Activated CD4-positive, alpha-beta T cell treated with anti-CD3 and anti-CD28 coated beads for 24 hours (primary cell): ENCODE measurements around the gene REM2.
A peak's percentile ranks its signal among the peaks of the same experiment; 100 is the strongest.

Source experiments
- DNase-seq, 2 donors: peaks; one replicate each; pipeline ENCODE4 v3.0.0-alpha.2; 2020; ENCODE audit warnings: low read depth in 2 of 2

The REM2 gene

DNA sequence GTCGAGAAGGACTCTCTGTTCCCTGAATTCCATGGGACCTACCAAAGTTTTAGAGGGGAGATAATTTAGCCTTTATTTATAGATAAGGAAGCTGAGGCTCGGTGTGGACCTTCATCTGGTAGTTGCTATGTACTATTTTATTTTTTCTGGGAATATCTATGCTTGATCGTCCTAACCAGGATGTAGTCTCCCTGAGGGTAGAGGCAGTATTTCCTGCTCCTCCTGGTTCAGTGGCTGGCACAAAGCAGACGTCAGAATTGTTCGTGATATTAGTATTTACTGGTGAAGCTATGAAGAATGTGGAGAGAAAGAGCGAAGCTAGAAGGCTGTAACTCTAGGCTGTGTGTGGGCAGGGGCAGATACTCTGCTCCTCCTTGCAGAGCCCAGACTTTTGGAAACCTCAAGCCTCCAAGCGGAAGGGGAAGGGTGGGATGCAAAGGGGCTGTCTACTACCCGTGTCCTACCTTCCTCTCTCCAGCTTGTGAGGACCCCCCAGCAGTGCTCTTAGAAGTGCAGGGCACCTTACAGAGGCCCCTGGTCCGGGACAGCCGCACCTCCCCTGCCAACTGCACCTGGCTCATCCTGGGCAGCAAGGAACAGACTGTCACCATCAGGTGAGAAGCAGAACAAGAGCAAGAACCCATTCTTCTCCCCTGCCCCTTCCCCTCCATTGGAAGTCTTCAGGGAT lies 10.0 kb upstream of the REM2 start:
- DNase-seq: no peak

DNA sequence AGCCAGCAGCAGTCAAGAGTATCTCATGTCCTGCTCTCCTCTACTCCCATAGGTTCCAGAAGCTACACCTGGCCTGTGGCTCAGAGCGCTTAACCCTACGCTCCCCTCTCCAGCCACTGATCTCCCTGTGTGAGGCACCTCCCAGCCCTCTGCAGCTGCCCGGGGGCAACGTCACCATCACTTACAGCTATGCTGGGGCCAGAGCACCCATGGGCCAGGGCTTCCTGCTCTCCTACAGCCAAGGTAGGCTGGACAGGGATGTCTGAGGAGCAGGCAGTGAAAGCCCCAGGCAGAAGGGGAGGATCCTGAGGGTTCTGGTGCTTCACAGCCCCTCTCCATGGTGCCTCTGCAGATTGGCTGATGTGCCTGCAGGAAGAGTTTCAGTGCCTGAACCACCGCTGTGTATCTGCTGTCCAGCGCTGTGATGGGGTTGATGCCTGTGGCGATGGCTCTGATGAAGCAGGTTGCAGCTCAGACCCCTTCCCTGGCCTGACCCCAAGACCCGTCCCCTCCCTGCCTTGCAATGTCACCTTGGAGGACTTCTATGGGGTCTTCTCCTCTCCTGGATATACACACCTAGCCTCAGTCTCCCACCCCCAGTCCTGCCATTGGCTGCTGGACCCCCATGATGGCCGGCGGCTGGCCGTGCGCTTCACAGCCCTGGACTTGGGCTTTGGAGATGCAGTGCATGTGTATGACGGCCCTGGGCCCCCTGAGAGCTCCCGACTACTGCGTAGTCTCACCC lies 7.8 kb upstream of the REM2 start:
- DNase-seq: no peak

DNA sequence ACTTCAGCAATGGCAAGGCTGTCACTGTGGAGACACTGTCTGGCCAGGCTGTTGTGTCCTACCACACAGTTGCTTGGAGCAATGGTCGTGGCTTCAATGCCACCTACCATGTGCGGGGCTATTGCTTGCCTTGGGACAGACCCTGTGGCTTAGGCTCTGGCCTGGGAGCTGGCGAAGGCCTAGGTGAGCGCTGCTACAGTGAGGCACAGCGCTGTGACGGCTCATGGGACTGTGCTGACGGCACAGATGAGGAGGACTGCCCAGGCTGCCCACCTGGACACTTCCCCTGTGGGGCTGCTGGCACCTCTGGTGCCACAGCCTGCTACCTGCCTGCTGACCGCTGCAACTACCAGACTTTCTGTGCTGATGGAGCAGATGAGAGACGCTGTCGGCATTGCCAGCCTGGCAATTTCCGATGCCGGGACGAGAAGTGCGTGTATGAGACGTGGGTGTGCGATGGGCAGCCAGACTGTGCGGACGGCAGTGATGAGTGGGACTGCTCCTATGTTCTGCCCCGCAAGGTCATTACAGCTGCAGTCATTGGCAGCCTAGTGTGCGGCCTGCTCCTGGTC lies 7.2 kb upstream of the REM2 start:
- DNase-seq: no peak

DNA sequence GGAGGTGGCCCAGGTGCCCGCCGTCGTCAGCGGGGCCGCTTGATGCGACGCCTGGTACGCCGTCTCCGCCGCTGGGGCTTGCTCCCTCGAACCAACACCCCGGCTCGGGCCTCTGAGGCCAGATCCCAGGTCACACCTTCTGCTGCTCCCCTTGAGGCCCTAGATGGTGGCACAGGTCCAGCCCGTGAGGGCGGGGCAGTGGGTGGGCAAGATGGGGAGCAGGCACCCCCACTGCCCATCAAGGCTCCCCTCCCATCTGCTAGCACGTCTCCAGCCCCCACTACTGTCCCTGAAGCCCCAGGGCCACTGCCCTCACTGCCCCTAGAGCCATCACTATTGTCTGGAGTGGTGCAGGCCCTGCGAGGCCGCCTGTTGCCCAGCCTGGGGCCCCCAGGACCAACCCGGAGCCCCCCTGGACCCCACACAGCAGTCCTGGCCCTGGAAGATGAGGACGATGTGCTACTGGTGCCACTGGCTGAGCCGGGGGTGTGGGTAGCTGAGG lies 6.0 kb upstream of the REM2 start:
- no peak for DNase-seq

DNA sequence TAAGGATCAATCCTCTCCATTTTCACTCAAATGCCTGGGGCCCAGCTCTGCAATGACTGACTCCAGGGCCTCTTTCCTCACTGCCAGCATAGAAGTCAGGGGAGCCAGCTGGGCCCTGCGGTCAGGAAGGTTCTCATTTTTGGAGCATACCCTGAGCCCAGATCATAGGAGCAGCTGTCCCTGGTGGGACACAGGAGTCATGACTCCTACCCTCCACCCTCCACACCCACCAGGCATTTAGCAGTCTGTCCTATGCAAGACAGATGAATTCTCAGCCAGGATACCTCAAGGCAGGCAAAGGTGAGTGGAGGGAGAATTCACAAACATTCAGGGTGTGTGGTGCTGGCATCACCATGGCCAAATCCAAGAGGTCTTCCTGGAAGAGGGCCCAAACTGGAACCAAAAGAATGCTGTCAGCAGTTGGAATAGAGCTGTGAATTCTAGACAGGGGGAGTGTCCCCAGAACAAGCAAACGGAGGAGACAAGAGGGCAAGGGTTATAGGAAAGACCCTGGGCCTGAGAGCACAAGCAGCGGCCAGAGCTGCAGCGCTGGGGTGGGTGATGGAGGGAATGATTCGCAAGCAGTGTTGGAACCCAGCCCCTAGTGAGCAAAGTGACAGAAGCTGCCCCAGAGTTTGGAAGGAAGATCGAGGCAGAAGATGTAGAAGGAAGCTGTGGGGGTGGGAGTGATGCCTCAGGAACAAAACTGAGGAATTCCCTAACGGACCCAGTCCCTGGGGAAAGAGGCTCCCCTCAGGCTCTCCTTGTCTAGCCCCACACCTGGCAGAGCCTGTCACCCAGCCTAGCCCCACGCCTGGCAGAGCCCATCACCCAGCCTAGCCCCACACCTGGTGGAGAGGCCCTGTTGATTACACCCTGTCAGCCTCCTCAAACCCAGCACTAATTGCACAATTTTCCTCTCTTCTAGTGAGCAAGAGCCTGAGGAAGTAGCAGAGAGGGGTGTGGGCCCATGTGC lies 4.5 kb upstream of the REM2 start:
- DNase-seq: no peak

DNA sequence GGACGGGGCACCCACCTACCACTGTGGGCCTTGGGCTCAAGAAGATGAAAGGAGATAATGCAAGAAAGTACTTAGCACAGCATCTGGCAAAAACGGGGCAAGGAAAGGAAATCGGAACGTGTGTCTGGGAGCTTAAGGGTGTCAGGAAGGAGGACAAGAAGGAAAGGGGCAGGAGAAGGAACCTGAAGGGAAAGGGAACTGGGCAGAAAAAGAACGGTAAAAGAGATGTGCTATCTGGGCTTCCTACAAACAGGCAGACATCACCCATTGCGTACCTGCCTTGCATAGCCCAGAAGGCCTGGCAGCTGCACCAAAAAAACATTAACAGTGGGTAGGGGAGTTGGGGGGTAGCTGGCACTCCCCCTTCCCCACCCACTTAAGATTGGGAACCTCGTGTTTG lies 958 bp upstream of the REM2 start:
- no peak for DNase-seq

DNA sequence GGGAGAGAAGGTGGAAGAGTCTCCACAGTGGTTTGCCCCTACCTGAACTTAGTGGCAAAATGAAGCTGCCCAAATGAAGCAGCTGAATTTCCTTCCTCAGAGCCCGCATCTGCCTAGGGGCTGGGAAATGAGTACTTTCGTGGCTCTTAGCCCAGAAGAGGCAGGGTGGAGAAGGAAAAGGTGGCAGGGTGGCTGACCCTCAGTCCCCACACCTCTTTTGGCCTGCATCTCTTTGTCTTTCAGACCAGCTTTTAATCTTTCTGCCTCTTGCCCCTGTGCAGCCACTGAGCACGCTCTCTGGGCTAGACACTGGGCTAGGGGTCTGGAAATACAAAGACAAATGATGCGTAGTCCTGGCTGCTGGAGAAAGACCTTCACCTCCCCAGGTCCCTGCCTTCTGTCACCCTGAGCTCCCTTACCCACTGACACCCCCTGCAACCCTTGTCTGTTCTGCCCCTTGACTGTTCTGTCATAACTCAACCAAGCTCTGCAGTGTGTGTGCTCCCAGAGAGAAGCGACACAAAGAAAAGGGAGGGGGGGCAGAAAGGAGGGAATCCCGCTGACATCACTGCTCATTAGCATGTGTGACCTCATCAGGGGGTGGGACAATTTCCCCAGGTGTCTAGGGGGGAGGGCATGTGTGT lies 371 bp upstream of the REM2 start:
- DNase-seq: no peak

DNA sequence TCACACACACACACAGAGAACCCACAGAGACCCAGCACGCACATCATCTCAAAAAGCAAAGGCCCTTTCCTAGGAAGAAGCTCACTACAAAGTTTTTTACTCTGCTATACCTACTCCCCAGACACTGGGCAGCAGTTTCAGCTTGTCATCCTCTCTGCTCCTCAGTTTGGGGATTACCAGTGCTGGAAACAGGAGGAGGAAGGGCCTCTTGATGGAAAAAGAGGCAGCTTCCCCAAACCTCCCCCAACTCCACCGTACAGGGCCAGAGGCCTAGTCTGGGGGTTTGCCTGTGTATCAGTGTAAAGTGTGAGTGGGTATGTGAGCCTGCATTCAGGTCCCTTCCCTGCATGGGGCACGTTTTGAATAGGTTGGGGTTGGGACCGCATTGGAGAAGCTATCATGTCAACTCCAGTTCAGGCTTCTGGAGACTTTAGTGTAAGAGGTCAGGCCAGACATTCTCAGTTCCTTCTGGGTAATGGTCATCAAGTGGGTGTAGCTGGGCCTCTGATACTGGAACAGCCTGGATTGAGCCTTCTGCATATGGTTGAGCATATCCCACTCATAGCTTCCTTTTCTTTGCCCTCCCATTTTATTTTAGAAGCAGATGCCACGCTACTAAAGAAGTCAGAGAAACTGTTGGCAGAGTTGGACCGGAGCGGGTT lies 1.2 kb downstream of the REM2 start:
- DNase-seq: no peak

DNA sequence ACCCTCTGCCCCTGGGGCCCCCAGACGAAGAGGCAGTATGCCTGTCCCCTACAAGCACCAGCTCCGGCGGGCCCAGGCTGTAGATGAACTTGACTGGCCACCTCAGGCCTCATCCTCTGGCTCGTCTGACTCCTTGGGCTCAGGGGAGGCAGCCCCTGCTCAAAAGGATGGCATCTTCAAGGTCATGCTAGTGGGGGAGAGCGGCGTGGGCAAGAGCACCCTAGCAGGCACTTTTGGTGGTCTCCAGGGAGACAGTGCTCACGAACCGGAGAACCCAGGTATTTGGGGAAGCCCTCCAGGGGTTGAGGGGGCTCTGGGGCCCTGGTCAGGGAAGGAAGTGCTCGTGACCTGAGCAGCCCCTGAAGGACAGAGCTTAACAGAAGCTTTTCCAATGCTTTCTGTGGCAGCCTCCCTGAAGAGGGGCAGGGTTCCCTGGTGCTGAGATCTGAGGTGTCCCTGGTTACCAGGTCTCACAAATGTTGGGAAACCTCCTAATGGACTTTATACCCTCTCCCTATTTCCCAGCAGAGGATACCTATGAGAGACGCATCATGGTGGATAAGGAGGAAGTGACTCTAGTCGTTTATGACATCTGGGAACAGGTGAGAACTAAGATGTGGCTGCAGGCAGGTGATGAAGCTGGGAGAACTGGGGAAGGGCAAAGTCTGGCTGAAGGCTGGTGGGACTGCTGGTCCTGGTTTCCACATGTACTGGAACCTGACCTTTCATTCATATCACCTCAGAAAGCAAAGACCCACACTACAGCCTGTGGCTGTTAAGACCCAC lies 1.9 kb downstream of the REM2 start:
- DNase-seq: no peak

DNA sequence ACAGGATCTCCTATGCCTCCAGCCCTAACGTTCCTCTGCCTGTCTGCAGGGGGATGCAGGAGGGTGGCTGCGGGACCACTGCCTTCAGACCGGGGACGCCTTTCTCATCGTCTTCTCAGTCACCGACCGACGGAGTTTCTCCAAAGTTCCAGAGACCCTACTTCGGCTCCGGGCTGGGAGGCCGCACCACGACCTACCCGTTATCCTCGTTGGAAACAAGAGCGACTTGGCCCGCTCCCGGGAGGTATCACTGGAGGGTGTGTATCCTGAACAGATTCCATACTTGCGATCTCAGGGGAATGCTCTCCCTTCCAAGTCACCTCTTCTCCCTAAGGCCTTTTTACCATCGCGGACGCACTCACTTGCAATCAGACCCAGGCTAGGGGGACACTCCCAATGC lies 3.0 kb downstream of the REM2 start:
- DNase-seq: no peak

DNA sequence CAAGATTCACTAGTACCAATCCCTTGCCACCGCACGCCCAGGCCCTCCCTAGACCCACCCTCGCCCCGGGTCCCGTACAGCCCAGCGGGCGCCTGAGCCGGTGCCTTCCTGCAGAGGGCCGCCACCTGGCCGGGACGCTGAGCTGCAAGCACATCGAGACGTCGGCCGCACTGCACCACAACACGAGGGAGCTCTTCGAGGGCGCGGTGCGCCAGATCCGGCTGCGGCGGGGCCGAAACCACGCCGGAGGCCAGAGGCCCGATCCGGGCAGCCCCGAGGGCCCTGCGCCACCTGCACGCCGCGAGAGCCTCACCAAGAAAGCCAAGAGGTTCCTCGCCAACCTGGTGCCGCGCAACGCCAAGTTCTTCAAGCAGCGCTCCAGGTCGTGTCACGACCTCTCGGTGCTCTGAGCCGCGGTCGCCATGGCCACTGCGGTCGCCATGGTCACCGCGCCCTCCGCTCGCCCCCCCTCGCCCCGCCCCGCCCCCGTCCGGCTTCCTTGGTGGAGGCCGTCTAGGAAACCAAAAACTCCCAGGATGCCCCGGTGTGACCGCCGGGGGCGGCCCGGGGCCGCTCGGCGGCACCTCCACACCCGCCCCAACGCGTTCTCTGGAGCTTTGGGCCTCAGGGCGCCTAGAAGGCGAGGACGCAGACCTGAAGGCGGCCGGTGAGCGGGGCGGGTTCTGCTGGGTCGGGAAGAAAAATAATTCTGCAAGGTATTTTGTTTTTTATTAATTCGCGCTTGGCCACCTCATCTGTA lies 3.7 kb downstream of the REM2 start:
- peak; percentile 41 to 62 for DNase-seq

DNA sequence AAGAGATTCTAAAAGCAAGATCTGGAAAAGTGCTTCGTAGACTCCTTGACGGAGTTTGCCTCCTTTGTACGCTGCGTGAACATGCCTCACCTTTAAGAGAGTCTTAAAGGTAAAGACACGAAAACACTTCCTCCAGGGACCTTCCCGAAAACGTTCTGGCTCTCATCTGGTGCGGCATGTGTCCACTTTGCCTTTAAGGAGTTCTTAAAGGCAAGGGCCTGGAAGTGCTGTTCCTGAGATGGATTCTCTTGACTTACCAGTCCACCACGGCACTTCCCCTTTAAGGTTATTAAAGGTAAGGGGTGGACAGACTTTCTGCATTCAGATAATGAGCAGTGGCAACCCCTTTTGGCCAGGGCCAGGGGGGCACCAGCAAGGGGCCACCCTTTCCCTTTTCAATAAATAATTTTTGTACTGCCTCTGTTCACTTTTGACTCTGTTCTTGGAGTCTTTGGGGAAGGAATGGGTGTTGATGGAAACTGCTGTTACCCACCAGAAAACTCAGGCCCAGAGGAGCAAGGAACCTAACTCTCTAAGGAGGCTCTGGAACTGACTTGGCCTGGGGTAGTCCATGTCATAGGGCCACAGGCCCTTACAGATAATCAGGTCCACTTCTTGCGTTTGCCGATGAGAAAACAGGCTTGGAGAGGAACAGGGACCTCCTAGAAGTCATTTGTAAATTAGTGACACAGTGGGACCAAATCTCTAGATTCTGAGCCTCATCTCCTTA lies 4.4 kb downstream of the REM2 start:
- DNase-seq: no peak

DNA sequence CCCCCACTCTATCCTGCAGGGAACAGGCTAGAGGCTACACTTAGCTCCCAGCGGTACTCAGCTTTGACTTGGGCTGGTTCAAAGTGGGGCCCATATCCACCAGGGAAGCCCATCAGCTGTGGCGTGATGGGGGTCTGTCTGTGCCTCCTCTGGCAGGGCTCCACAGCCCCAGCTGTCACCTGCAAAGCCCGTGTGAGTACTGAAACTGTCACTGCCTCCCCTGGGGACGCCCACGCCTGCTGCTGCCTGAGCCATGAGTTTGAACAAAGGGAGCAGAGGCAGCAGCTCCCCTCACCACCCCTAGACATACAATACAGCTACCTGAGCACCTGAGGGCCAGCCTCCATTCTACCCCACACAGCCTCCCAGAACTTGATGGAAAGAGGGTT lies 5.0 kb downstream of the REM2 start:
- peak; percentile 38 to 46 for DNase-seq

DNA sequence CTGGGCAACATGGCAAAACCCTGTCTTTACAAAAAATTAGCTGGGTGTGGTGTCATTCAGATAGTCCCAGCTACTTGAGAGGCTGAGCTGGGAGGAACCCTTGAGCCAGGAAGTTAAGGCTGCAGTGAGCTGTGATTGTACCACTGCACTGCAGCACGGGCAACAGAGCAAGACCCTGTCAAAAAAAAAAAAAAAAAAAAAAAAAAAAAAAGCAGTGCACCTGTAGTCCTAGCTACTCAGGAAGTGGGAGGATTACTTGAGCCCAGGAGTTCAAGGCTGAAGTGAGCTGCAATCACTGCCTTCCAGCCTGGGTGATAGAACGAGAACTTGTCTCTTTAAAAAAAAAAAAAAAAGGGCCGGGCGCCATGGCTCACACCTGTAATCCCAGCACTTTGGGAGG lies 5.6 kb downstream of the REM2 start:
- DNase-seq: no peak

DNA sequence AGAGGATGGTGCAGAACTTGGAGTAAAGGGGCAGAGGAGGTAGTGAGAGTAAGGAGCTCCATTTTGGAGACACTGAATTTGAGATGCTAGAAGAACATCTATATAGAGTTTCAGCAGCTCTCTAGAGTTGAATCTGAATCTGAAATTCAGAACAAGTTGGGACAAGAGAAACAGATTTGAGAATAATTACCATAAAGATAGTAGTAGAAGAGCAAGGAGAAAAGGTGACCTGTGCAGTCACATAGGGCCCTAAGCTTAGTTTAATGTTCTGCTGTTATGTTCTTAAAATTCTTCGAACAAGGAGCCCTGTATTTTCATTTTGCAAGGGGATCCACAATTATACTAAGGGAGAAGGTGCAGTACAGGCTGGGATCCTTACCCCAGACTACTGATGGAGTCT lies 7.4 kb downstream of the REM2 start:
- DNase-seq: no peak

DNA sequence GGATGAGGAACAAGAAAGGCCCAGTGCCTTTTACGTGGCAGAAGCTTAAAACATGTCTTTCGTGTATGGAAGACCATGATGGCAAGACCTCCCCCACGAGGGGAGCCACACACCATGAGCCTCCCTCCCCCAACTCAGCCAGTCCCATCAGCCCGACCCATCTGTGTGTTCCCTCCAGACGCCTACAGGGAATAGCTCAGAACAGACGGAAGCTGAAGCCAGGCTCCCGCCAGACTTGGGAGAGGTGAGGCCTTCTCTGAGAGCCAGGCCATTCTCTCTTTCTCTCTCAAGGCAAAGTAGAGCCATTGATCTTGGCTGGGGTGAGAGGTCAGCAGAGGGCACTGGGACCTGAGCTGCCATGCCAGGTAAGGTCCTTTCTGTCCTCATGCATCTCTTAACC lies 9.5 kb downstream of the REM2 start:
- no peak for DNase-seq

DNA sequence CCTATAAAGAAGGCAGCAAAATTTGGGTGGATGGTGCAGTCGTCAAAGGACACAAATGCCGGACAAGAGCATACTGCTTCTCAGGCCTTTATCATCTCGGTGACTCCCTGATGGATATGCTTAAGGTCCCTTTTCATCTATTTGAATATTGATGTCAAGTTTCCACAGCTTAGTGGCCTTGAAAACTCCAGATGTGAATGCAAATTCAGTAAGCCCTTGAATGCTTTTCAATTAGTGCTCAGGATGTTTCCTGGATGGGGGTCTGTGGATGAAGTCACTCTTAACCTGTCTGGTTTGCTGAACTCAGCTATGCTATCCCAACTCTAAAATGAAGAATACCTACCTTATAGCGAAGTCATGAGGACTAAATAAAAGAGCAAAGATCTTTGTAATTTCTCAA lies 10.7 kb downstream of the REM2 start:
- no peak for DNase-seq

DNA sequence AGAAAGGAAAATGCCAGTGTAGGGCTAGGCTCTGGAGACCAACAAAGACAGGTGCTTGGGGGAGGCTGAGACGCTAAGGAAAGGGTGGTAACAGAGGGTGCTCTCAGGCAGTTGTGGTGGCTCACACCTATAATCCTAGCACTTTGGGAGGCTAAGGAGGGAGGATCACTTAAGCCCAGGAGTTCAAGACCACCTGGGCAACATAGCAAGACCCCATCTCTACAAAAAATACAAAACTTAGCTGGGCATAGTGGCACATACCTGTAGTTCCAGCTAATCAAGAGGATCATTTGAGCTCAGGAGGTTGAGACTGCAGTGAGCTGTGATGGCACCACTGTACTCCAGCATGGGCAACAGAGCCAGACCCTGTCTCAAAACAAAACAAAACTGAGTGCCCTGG lies 12.4 kb downstream of the REM2 start:
- no peak for DNase-seq

DNA sequence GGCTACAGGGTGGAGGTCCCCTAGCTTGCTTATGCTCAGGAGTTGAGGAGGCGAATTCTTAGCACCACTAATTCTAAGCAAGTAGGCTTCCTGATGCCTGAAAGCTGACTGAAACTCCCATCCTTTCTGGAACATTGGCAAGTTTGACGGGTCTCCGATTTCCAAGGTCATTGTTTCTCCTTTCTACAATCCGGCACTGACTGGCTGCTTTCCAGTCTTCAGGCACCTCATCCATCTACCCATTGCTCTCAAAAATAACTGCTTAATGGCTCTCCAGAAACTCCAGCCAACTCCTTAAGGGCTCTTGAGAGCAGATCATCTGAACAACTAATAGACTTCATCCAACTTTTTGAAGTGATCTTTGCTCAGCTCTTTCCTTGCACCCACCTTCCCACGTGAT lies 13.3 kb downstream of the REM2 start:
- DNase-seq: no peak
